Right lobe of liver (tissue), 4 donors: ENCODE results near the gene RPS2.

Source experiments
- POLR2A ChIP-seq: fragments of 450-650 bp; IDR thresholded peaks from one replicate; pipeline ENCODE4 v1.6.1; 2017; ENCODE audit warnings: antibody characterized with exemption, mild to moderate bottlenecking
- TF ChIP-seq, protein P1 (sequence below), 4 donors: fragments of 200-600 bp in 3 of 4; fragments of 450-650 bp in 1 of 4; IDR thresholded peaks; one replicate each; pipeline versions ENCODE4 v1.5.1 to v1.8.0; 2016 to 2022; ENCODE audit warnings: antibody characterized with exemption in 4 of 4, mild to moderate bottlenecking in 2 of 4
- donor health status: DM: no; HTN: no; CAD: no.
- donor health status: DM: no; HTN: no; CAD: no.
- donor health status: DM: no; HTN: yes; CAD: no.

DNA sequence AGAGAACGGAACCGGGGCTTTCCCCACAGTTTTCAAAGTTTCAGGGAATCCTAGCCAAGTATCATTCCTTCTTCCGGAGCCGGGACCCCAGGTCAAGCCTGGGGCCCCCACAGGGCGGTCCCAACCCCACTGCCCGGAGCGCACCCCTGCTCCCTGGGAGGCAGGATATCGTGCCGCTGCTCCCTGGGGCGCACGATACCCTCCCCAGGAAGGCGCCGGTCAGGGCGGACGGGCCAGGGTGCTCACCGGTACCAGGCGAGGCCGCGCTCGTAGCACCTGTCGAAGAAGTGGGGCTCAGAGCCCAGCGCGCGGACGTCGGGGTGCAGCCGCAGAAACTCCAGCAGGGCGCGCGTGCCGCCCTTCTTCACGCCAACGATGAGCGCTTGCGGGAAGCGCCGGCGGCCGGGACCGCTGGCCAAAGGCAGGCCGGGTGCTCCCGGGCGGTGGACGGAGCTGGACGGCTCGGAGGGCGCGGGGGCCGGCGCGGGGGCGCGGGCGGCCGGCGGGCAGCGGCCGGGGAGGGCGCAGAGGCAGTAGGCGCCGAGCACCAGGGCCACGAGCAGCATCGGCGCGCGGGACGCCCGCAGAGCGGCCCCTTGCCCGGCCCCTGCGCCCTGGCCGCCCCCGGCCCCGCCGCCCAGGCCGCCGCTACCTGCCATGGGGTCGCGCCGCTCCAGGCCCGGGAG is 46.8 kb downstream of the RPS2 start:
- TF ChIP-seq, protein P1, sequence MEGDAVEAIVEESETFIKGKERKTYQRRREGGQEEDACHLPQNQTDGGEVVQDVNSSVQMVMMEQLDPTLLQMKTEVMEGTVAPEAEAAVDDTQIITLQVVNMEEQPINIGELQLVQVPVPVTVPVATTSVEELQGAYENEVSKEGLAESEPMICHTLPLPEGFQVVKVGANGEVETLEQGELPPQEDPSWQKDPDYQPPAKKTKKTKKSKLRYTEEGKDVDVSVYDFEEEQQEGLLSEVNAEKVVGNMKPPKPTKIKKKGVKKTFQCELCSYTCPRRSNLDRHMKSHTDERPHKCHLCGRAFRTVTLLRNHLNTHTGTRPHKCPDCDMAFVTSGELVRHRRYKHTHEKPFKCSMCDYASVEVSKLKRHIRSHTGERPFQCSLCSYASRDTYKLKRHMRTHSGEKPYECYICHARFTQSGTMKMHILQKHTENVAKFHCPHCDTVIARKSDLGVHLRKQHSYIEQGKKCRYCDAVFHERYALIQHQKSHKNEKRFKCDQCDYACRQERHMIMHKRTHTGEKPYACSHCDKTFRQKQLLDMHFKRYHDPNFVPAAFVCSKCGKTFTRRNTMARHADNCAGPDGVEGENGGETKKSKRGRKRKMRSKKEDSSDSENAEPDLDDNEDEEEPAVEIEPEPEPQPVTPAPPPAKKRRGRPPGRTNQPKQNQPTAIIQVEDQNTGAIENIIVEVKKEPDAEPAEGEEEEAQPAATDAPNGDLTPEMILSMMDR (IDR thresholded peaks at IDR 0.05), result no peak
- no peak for TF ChIP-seq POLR2A
